PFSK-1 (cell line): ENCODE data around the gene CPHXL2.

Experiments
- FOXP2 ChIP-seq: optimal IDR thresholded peaks from 2 replicates; pipeline ENCODE3; 2011; ENCODE audit warnings: borderline replicate concordance, control low read depth, inconsistent platforms; ENCODE audit not compliant: insufficient read depth; ENCODE audit errors: extremely low read length, extremely low read depth
- POLR2AphosphoS5 ChIP-seq: IDR thresholded peaks from 2 replicates; pipeline ENCODE4 v1.6.1; 2012; ENCODE audit warnings: low read depth, mild to moderate bottlenecking, control low read depth, low read length, moderate library complexity
- REST ChIP-seq, 2 experiments: IDR thresholded peaks; 2 replicates each; pipeline versions ENCODE4 v1.6.1 to v1.8.0; 2011 to 2012; ENCODE audit warnings: low read depth in 2 of 2, low read length in 2 of 2, control low read depth in 1 of 2, inconsistent platforms in 1 of 2, mild to moderate bottlenecking in 1 of 2, moderate library complexity in 1 of 2; ENCODE audit not compliant: insufficient read depth in 1 of 2
- SIN3A ChIP-seq: IDR thresholded peaks from 2 replicates; pipeline ENCODE4 v1.6.1; 2012; ENCODE audit warnings: mild to moderate bottlenecking, low read length, moderate library complexity, borderline replicate concordance; ENCODE audit not compliant: insufficient read depth
- TAF1 ChIP-seq: IDR thresholded peaks from 2 replicates; pipeline ENCODE4 v1.6.1; 2012; ENCODE audit warnings: low read length, control low read depth, borderline replicate concordance; ENCODE audit not compliant: insufficient read depth

Gene CPHXL2

GRCh38 chr16:75615619-75616018, 61.2 kb downstream of the CPHXL2 start:
- no peak for TF ChIP-seq TAF1
- no peak for TF ChIP-seq SIN3A
- no peak for TF ChIP-seq FOXP2
- TF ChIP-seq REST (IDR thresholded peaks at IDR 0.05; ENCODE audit: insufficient read depth in 1 of 2, low read depth in 2 of 2, low read length in 2 of 2) = no peak
- no peak for TF ChIP-seq POLR2AphosphoS5

GRCh38 chr16:75614066-75614897, 62.5 kb downstream of the CPHXL2 start:
- TF ChIP-seq POLR2AphosphoS5 (no peak), REST (IDR thresholded peaks at IDR 0.05; ENCODE audit: insufficient read depth in 1 of 2, low read depth in 2 of 2, low read length in 2 of 2) (no peak), FOXP2 (no peak), TAF1 (no peak), SIN3A (no peak)
